ENCODE data around the gene FAM200A. TPM values are rescaled to one million over a fixed set of nuclear protein-coding genes. Genes with fewer than 3 reads are reported as not detected.

The FAM200A gene
- total RNA-seq, 1 experiment from 2014 or later, result 4.7 TPM

GRCh38 chr7:99562832-99563231 lies 10.9 kb upstream of the FAM200A start (continued):
- TF ChIP-seq EGR1 (IDR thresholded peaks at IDR 0.05; ENCODE audit: low read depth) (0 out of 2 replicates have a peak, but pooled peaks have one; percentile 48), TCF7L2 (IDR thresholded peaks at IDR 0.05; ENCODE audit: borderline replicate concordance, extremely low read depth, insufficient read depth, insufficient read length) (peak; percentile 75), YY1 (IDR thresholded peaks at IDR 0.05; ENCODE audit: extremely low read depth, insufficient replicate concordance, low read depth, low read length) (peak; percentile 62), CEBPB (IDR thresholded peaks at IDR 0.05; ENCODE audit: low read depth) (peak; percentile 82; the same call in 1 of the 2 replicates), SRF (IDR thresholded peaks at IDR 0.05; ENCODE audit: low read depth) (peak; percentile 87), CTCF (IDR thresholded peaks at IDR 0.05 in 2 of 3, conservative IDR thresholded peaks at IDR 0.05 in 1 of 3; ENCODE audit: borderline replicate concordance in 1 of 3, insufficient read depth in 1 of 3, low read depth in 2 of 3, low read length in 2 of 3) (no peak), POLR2AphosphoS5 (IDR thresholded peaks at IDR 0.05; ENCODE audit: low read depth, low read length) (peak; percentile 61; the same call in 1 of the 2 replicates), ZFX (IDR thresholded peaks at IDR 0.05) (no peak), JUND (IDR thresholded peaks at IDR 0.05) (peak; percentile 100), FOSL1 (IDR thresholded peaks at IDR 0.05; ENCODE audit: low read depth) (peak; percentile 100)

DNA sequence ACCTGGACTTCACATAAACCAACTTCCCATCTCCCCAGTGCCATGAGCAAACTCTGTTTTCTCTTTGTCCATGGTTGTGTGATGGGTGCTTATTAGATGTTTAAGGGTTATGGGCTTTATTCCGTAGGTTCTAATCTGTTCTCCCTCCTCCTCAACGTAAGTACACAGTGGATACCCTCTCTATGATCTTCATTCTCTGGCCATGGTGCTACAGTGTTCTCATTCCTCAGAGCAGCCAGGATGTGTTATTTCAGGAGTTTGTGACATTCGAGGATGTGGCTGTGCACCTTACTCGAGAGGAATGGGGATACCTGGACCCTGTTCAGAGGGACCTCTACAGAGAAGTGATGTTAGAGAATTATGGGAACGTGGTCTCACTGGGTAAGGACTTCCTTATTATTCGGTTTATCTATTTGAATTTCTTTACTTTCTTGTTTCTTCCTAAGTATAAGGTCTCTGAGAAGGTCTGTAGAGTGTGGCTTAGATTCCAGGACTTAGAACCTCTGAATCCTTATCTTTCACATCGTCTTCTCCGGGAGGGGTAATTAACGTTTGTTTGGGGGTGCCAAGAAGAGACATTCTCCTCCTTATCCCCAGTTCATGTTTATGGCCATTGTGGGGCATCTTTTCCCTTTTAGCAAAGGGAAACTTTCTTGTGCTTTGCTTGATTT lies 10.3 kb upstream of the FAM200A start:
- ATAC-seq, result no peak
- H3K9ac ChIP-seq (ENCODE audit: low read length), result peak overlapping the region; percentile 38
- CTCF ChIA-PET, result no interaction called here
- peaks cover 78% of the 10 kb centered on the region for H3K79me2 ChIP-seq (ENCODE audit: insufficient read depth, low read length)
- peak overlapping the region in 1 of 2 experiments; percentile 35; a peak in 1 of 4 replicates for H3K4me3 ChIP-seq (replicated peaks in 1 of 2; ENCODE audit: low read depth in 1 of 2, low read length in 2 of 2)
- peak overlapping the region; percentile 79 for H3K4me2 ChIP-seq (ENCODE audit: low read length)
- BruUV-seq (replicated peaks), result no TSS peak
- no peak overlapping the region for H2AFZ ChIP-seq (ENCODE audit: low read depth, low read length, poor library complexity, severe bottlenecking)
- H3K9me2 ChIP-seq (ENCODE audit: insufficient read depth), result no peaks in the 10 kb centered on the region
- peak overlapping the region; percentile 63; the same call in 1 of the 2 replicates for H3K27ac ChIP-seq (ENCODE audit: low read depth, low read length)
- POLR2A ChIA-PET, result no interaction called here
- no peaks in the 10 kb centered on the region; the same call in 1 of the 2 replicates for H4K20me1 ChIP-seq (ENCODE audit: insufficient read depth)
- H3K36me3 ChIP-seq (ENCODE audit: control insufficient read depth in 1 of 2, insufficient read depth in 2 of 2, low read length in 2 of 2), result peaks cover 28 to 49% of the 10 kb centered on the region in 2 experiments
- intact Hi-C loops (cut with micrococcal nuclease), result no loop called here
- RAD21 ChIA-PET (ENCODE audit: low non-redundant PET in 1 of 2, low total read pairs in 2 of 2, uncharacterized antibody in 2 of 2, unreplicated experiment in 2 of 2), result no interaction called here
- H3K9me3 ChIP-seq (ENCODE audit: control insufficient read depth in 1 of 2, insufficient read depth in 1 of 2, low read depth in 1 of 2, low read length in 2 of 2), result no peaks in the 10 kb centered on the region
- no peaks in the 10 kb centered on the region for H3K27me3 ChIP-seq (ENCODE audit: insufficient read depth, low read length)
- no peak for DNase-seq (ENCODE audit: low read depth, low spot score)
- H3K4me1 ChIP-seq (ENCODE audit: control insufficient read depth in 1 of 2, insufficient read depth in 2 of 2, low read length in 2 of 2), result peaks cover 34 to 57% of the 10 kb centered on the region in 2 experiments
- TF ChIP-seq ELF1 (IDR thresholded peaks at IDR 0.05; ENCODE audit: borderline replicate concordance, low read depth), result no peak
- TF ChIP-seq FOSL1 (IDR thresholded peaks at IDR 0.05; ENCODE audit: low read depth), result no peak
- TF ChIP-seq, protein P1, sequence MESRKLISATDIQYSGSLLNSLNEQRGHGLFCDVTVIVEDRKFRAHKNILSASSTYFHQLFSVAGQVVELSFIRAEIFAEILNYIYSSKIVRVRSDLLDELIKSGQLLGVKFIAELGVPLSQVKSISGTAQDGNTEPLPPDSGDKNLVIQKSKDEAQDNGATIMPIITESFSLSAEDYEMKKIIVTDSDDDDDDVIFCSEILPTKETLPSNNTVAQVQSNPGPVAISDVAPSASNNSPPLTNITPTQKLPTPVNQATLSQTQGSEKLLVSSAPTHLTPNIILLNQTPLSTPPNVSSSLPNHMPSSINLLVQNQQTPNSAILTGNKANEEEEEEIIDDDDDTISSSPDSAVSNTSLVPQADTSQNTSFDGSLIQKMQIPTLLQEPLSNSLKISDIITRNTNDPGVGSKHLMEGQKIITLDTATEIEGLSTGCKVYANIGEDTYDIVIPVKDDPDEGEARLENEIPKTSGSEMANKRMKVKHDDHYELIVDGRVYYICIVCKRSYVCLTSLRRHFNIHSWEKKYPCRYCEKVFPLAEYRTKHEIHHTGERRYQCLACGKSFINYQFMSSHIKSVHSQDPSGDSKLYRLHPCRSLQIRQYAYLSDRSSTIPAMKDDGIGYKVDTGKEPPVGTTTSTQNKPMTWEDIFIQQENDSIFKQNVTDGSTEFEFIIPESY (IDR thresholded peaks at IDR 0.05; ENCODE audit: extremely low read depth, insufficient replicate concordance, low read length), result no peak
- TF ChIP-seq CBX3 (IDR thresholded peaks at IDR 0.05; ENCODE audit: low read depth), result no peak
- TF ChIP-seq SRF (IDR thresholded peaks at IDR 0.05; ENCODE audit: low read depth), result no peak
- no peak for TF ChIP-seq CTCF (IDR thresholded peaks at IDR 0.05 in 2 of 3, conservative IDR thresholded peaks at IDR 0.05 in 1 of 3; ENCODE audit: borderline replicate concordance in 1 of 3, insufficient read depth in 1 of 3, low read depth in 2 of 3, low read length in 2 of 3)
- no peak for TF ChIP-seq EZH2 (IDR thresholded peaks at IDR 0.05)
- no peak for TF ChIP-seq YY1 (IDR thresholded peaks at IDR 0.05; ENCODE audit: extremely low read depth, insufficient replicate concordance, low read depth, low read length)
- TF ChIP-seq ZNF274 (IDR thresholded peaks at IDR 0.05; ENCODE audit: low read depth, low read length), result no peak
- no peak for TF ChIP-seq SP1 (IDR thresholded peaks at IDR 0.05; ENCODE audit: low read depth)
- TF ChIP-seq MAX (IDR thresholded peaks at IDR 0.05), result no peak
- no peak for TF ChIP-seq EGR1 (IDR thresholded peaks at IDR 0.05; ENCODE audit: low read depth)

All from HCT116 (cell line).